Osteoblast (primary cell): ENCODE measurements around the gene P2RX6. TPM values are rescaled to one million over a fixed set of nuclear protein-coding genes. Genes with fewer than 3 reads are reported as not detected.

Experiments used
- DNase-seq: peaks from one replicate; pipeline ENCODE4 v3.0.0; 2011; ENCODE audit warnings: low spot score, mixed read lengths; ENCODE audit not compliant: insufficient read length; ENCODE audit errors: missing footprints
- H2AFZ ChIP-seq: 2 replicates; pipeline ENCODE4 v1.6.0; 2011; ENCODE audit warnings: mild to moderate bottlenecking, low read length
- H3K27ac ChIP-seq: 2 replicates; pipeline ENCODE4 v1.5.1; 2011; ENCODE audit warnings: mild to moderate bottlenecking, low read depth, low read length, moderate library complexity
- H3K27me3 ChIP-seq: 2 replicates; pipeline ENCODE4 v1.6.0; 2012; ENCODE audit warnings: mild to moderate bottlenecking, control low read depth, inconsistent platforms, low read length, moderate library complexity; ENCODE audit not compliant: insufficient read depth
- H3K36me3 ChIP-seq: 2 replicates; pipeline ENCODE4 v1.5.1; 2011; ENCODE audit warnings: mild to moderate bottlenecking, low read length, control low read depth, moderate library complexity; ENCODE audit not compliant: insufficient read depth
- H3K4me1 ChIP-seq: 2 replicates; pipeline ENCODE4 v1.5.1; 2011; ENCODE audit warnings: mild to moderate bottlenecking, low read length, control low read depth, moderate library complexity; ENCODE audit not compliant: insufficient read depth
- H3K4me2 ChIP-seq: 2 replicates; pipeline ENCODE4 v1.6.0; 2011; ENCODE audit warnings: mild to moderate bottlenecking, low read length; ENCODE audit not compliant: insufficient read depth
- H3K4me3 ChIP-seq: fragments of 200-600 bp; sonication (generic); 3 replicates; pipeline ENCODE4 v1.5.1; 2012; ENCODE audit warnings: mild to moderate bottlenecking, low read length, inconsistent platforms; ENCODE audit not compliant: insufficient read depth
- H3K79me2 ChIP-seq: 2 replicates; pipeline ENCODE4 v1.6.0; 2012; ENCODE audit warnings: mild to moderate bottlenecking, low read length, control low read depth, inconsistent platforms; ENCODE audit not compliant: insufficient read depth
- H3K9me3 ChIP-seq: 2 replicates; pipeline ENCODE4 v1.5.1; 2011; ENCODE audit warnings: low read depth, low read length, control low read depth
- H4K20me1 ChIP-seq: 2 replicates; pipeline ENCODE4 v1.6.0; 2012; ENCODE audit warnings: mild to moderate bottlenecking, low read length, control low read depth; ENCODE audit not compliant: insufficient read depth
- total RNA-seq: library from RNA; depleted of rRNA; stranded (reverse); fragments of >200 nt; gene quantifications from 2 replicates; pipeline ENCODE4 v1.2.3, GENCODE V29; 2012
- TF ChIP-seq, protein P1 (sequence below): IDR thresholded peaks from 2 replicates; pipeline ENCODE4 v1.5.1; 2011; ENCODE audit warnings: mild to moderate bottlenecking, low read depth, low read length, moderate library complexity; ENCODE audit errors: extremely low read depth

P2RX6 gene
- 3.2 and 5.1 TPM in 2 replicates for total RNA-seq

DNA sequence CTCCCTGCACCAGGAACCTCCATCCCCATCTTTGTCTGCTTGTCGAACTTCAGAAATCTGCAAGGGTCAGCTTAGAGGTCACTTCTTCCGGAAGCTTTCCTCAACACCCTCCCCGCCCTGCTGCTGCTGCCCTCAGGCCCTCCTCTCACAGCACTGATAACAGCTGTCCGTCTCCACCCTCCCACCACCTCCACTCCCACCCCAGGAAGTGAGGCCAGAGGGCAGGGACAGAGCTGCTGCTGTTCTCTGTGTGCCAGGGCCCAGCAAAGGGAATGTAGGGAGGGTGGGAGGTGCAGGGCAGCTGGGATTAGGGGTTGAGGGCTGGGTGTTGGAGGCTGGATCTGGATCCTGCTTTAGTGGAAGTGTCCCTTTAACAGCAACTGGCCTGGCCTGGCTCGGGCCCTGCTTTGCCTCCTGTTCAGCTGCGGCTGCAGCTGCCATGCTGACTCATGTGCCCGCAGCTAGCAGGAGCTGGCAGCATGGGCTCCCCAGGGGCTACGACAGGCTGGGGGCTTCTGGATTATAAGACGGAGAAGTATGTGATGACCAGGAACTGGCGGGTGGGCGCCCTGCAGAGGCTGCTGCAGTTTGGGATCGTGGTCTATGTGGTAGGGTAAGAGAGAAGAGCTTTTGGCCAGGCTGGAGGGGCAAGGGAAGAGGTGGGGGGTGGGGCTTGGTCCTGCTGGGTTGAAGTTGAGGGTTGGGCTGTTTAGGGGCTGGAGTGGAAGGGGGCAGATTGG, at the start of gene P2RX6:
Gene P2RX6 (plus strand): TSS at position 440 of the 740 bp plus-strand sequence. CDS start 10 bp downstream, at position 450.
- TF ChIP-seq, protein P1, sequence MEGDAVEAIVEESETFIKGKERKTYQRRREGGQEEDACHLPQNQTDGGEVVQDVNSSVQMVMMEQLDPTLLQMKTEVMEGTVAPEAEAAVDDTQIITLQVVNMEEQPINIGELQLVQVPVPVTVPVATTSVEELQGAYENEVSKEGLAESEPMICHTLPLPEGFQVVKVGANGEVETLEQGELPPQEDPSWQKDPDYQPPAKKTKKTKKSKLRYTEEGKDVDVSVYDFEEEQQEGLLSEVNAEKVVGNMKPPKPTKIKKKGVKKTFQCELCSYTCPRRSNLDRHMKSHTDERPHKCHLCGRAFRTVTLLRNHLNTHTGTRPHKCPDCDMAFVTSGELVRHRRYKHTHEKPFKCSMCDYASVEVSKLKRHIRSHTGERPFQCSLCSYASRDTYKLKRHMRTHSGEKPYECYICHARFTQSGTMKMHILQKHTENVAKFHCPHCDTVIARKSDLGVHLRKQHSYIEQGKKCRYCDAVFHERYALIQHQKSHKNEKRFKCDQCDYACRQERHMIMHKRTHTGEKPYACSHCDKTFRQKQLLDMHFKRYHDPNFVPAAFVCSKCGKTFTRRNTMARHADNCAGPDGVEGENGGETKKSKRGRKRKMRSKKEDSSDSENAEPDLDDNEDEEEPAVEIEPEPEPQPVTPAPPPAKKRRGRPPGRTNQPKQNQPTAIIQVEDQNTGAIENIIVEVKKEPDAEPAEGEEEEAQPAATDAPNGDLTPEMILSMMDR = no peak
- no peaks in the 10 kb centered on the region for H3K27me3 ChIP-seq
- peak within 1 kb of the TSS; percentile 92 for H3K4me2 ChIP-seq
- no peaks in the 10 kb centered on the region for H3K9me3 ChIP-seq
- peaks cover under 1% of the 10 kb centered on the region for H4K20me1 ChIP-seq
- H3K4me1 ChIP-seq = peaks cover 27% of the 10 kb centered on the region
- H3K79me2 ChIP-seq = no peaks in the 10 kb centered on the region
- peak within 1 kb of the TSS; percentile 58 for H3K27ac ChIP-seq
- H3K36me3 ChIP-seq = no peaks in the 10 kb centered on the region
- H2AFZ ChIP-seq = peak within 1 kb of the TSS; percentile 93
- DNase-seq = peak; percentile 93
- H3K4me3 ChIP-seq = peak within 1 kb of the TSS; percentile 82

DNA sequence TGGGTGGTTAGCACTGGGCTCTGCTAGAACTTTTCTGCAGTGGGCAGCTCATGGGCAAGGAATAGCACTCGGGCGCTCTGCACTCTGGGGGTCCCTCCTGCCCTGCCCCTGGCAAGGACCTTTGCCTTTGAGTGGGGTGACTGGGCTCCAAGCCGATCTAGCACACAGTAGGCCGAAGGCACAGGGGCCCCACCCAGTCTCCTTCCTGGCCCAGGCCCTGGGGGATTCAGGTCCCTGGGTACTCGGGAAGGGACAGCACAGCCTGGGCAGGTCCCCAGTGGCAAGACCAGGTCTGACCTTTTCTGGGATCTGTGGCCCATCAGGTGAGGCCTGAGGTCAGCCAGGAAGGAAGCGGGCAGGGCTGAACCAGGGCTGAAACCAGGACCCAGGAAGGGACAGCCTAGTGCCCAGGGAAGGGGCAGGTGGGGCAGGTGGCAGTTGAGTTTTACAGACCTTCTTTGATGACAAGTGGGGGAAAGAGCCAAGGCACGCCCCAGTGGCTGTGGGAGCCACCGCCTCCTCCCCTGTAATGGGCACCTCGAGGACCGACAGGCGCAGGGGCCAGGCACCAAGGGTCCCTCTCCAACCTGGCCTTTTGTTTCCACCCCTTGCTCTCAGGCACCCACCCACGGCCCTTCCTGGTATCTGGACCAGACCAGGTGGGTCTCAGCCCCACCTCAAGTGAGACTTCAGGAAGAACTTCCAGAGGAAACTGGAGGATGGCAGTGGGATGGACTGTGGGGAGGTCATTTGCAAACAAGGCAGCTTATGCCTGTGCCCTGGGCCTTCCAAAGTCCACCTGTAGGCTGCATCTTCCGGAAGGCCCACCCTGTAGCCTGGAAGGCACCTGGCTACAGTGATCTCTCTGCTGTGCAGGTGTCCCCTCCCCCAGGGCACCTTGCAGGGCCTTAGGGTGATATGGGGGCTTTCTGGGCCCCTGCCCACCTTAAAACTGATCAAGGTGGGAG, 48.8 kb upstream of the P2RX6 start:
- H3K27me3 ChIP-seq = peaks cover 31% of the 10 kb centered on the region
- H3K36me3 ChIP-seq = no peaks in the 10 kb centered on the region
- no peak overlapping the region for H3K27ac ChIP-seq
- TF ChIP-seq, protein P1 = no peak
- peak; percentile 74 for DNase-seq
- H3K4me2 ChIP-seq = no peak overlapping the region
- H3K4me1 ChIP-seq = no peaks in the 10 kb centered on the region
- no peaks in the 10 kb centered on the region for H3K79me2 ChIP-seq
- peaks cover 3% of the 10 kb centered on the region for H4K20me1 ChIP-seq
- no peak overlapping the region for H2AFZ ChIP-seq
- no peak overlapping the region for H3K4me3 ChIP-seq
- H3K9me3 ChIP-seq = no peaks in the 10 kb centered on the region

DNA sequence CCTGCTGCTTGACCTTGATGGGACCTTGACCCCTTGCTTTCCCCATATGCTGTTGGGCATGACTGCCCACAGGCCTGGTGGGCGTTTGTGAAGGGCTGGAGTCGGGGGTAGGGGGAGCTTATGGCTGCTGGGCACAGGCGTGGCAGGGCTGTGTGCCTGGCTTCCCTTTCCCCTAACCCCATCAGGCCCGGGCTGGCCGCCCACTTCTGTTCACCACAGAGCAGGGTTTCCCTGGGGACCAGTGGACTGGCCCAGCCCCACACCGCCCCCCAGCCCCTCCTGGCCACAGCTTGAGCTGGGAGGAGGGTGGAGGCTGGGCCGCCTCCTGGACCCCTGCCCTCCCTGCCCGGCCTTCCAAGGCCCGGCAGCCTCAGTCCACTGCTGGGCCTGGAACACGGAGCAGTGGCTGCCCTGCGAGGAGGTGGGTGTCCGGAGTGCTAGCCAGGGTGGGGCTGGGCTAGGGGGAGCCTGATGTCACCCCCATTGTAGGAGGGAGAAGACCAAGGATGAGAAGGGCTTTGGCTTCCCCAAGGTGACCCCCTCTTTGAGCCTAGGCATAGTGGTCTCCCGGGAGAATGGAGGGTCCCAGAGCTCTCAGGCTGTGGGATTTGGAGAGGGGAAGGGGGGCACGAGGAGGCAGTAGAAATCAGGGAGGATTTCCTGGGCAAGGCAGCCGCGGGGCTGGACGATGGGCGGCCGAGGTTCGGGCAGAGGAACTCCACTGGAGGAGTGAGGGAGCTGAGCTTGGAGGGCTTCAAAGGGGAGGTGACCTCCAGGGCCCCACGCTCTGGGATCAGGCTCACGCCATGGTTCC, 47.9 kb upstream of the P2RX6 start, which contains the start of gene AIFM3:
Gene AIFM3 (plus strand): TSS at position 373 of the 814 bp plus-strand sequence. CDS start 690 bp downstream, outside the sequence.
- H2AFZ ChIP-seq = no peak within 1 kb of the TSS
- peak; percentile 89 for DNase-seq
- no peak within 1 kb of the TSS for H3K4me2 ChIP-seq
- no peaks in the 10 kb centered on the region for H3K4me1 ChIP-seq
- no peaks in the 10 kb centered on the region for H3K36me3 ChIP-seq
- H3K79me2 ChIP-seq = no peaks in the 10 kb centered on the region
- TF ChIP-seq, protein P1 = no peak
- H3K27me3 ChIP-seq = peaks cover 31% of the 10 kb centered on the region
- H3K9me3 ChIP-seq = no peaks in the 10 kb centered on the region
- H4K20me1 ChIP-seq = peaks cover 3% of the 10 kb centered on the region
- H3K27ac ChIP-seq = no peak within 1 kb of the TSS
- no peak within 1 kb of the TSS for H3K4me3 ChIP-seq
